ENCODE data around the gene POTEH.
"Not testable (repeated sequence)": the region's sequence is repeated elsewhere in the genome, so short reads cannot be mapped to it uniquely, and the experiment has no call there.

POTEH gene

DNA sequence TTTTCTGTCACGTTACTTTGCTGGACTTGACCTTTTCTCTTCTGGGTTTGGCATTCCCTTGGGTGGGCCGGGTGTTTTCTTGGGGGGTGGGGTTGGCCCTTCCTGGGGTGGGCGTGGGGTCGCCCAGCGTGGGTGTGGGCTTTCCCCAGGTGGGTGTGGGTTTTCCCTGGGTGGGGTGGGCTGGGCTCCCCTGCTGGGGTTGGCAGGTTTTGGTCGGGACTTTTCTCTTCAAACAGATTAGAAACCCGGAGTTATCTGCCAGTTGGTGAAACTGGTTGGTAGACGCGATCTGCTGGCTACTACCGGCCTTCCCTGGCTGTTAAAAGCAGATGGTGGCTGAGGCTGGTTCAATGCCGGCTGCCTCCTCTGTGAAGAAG is at the start of gene POTEH:
POTEH (plus strand) TSS at position 278 of the 377 bp plus-strand sequence; CDS start at position 330, 52 bp downstream.
- not testable (repeated sequence) for H3K27me3 Mint-ChIP-seq; H3K4me1 Mint-ChIP-seq (ENCODE audit: low read depth); H3K27ac Mint-ChIP-seq; H3K4me3 Mint-ChIP-seq; H3K36me3 Mint-ChIP-seq (ENCODE audit: low read depth); H3K9me3 Mint-ChIP-seq

DNA sequence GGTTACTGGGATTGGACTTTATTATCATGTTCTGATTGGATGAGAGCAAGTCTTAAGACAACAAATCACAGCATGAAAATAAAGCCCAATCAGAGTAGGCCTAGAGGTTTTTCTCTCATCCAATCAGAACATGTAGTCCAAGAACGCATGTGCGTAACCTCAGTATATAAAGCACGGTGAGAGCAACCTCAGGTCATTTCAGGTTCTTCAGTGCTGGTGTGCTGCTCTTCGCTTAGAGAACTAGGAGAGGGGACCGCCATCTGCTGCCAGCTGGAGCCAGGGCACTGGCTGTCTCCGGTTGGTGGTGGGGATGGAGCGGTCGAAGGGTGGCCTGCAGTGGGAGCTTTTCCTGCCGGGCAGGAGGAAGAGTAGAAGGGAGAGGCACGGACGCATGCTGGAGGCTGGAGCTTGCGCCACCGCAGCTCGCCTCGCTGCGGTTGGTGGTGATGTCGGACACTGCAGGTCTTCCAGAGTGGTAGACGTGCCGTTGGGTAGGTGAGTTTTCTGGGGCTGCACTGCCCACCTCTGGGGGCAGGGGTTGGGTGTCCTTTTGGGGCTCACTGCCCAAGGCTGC is 47.5 kb upstream of the POTEH start:
- H3K9me3 Mint-ChIP-seq; H3K4me3 Mint-ChIP-seq; H3K27me3 Mint-ChIP-seq; H3K4me1 Mint-ChIP-seq (ENCODE audit: low read depth); H3K27ac Mint-ChIP-seq; H3K36me3 Mint-ChIP-seq (ENCODE audit: low read depth): not testable (repeated sequence)

DNA sequence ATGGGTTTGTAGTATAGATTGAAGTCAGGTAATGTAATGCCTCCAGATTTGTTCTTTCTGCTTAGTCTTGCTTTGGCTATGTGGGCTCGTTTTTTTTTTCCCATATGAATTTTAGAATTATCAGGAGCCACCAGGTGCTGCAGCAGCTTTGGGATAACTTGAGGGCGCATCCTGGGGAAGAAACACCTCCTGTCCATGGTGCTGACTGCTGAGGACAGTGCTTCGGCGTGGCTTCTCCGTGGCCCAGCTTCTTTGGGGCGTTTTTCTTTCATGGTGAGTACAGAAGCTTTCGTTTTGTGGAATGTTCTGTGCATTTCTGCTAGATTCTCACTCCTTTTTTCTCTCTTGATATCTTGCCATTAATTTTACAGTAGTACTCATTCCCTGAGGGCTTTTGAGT is 37.9 kb upstream of the POTEH start:
- not testable (repeated sequence) for H3K9me3 Mint-ChIP-seq; H3K36me3 Mint-ChIP-seq (ENCODE audit: low read depth); H3K27me3 Mint-ChIP-seq; H3K4me1 Mint-ChIP-seq (ENCODE audit: low read depth); H3K4me3 Mint-ChIP-seq; H3K27ac Mint-ChIP-seq

DNA sequence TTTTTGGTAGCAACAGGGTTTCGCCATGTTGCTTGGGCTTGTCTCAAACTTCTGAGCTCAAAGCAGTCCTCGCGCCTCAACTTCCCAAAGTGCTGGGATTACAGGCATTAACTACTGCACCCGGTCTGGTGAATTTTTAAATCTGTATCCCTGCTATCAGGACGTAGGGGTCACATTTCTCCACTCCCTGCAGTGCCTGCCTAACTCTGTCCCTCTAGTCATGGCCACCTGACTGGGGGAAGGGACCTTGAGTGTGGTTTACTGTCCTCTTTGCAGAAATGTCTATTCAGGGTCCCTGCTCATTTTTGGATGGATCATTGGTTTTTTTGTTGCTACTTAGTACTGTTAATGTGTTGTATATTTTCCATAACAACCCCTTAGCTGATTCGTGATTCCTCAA is 37.1 kb upstream of the POTEH start:
- not testable (repeated sequence) for H3K4me3 Mint-ChIP-seq; H3K36me3 Mint-ChIP-seq (ENCODE audit: low read depth); H3K27me3 Mint-ChIP-seq; H3K27ac Mint-ChIP-seq; H3K4me1 Mint-ChIP-seq (ENCODE audit: low read depth); H3K9me3 Mint-ChIP-seq

DNA sequence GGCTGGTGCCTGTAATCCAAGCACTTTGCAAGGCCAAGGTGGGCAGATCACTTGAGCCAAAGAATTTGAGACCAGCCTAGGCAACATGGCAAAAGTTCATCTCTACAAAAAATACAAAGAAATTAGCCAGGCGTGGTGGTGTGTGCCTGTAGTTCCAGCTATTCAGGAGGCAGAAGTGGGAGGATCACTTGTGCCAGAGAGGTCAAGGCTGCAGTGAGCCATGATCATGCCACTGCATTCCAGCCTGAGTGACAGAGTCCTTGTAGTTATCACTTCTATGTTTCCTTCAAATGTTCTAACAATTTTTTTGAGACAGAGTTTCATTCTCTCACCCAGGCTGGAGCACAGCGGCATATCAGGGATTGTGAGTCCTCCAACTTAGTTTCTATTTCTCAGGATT is 36.6 kb upstream of the POTEH start:
- H3K27me3 Mint-ChIP-seq; H3K36me3 Mint-ChIP-seq (ENCODE audit: low read depth); H3K4me1 Mint-ChIP-seq (ENCODE audit: low read depth); H3K9me3 Mint-ChIP-seq; H3K4me3 Mint-ChIP-seq; H3K27ac Mint-ChIP-seq: not testable (repeated sequence)

DNA sequence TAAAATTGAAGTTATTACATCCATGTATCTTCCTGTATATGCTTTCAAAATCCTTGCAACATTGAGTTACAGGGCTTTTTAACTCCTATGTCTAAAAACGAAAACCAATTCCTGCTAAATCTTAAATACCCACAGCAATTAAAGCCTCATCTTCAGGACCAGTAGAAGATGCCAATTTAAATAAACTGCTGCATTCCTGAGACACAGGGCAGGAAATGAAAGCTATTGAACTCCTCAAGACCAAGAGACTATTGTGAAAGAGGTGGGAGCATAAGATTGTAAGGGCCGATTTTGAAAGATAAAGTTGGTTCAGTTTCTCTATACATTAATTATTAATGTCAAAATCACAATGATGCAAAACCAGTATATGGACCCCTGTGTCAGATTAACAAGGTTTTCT is 28.7 kb upstream of the POTEH start:
- not testable (repeated sequence) for H3K4me1 Mint-ChIP-seq (ENCODE audit: low read depth); H3K27ac Mint-ChIP-seq; H3K9me3 Mint-ChIP-seq; H3K27me3 Mint-ChIP-seq; H3K36me3 Mint-ChIP-seq (ENCODE audit: low read depth); H3K4me3 Mint-ChIP-seq

DNA sequence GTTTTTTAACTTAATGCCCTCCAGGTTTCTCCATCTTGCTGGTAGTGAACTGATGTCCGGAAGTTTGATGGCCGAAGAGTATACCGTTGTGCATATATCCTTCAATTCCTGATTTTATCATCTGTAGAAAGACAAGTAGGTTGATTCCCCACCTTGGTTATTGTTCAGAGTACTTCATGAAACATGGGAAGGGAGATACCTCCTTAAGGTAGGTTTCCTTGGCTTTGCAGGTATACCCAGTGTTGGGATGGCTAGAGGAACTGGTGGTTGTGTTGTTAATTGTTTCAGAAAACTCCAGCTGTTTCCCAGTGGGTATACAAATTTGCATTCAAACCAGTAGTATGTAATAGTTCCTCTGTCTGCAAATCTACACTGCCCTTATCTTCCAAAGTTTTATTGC is 25.1 kb upstream of the POTEH start:
- not testable (repeated sequence) for H3K36me3 Mint-ChIP-seq (ENCODE audit: low read depth); H3K27me3 Mint-ChIP-seq; H3K27ac Mint-ChIP-seq; H3K4me3 Mint-ChIP-seq; H3K9me3 Mint-ChIP-seq; H3K4me1 Mint-ChIP-seq (ENCODE audit: low read depth)

DNA sequence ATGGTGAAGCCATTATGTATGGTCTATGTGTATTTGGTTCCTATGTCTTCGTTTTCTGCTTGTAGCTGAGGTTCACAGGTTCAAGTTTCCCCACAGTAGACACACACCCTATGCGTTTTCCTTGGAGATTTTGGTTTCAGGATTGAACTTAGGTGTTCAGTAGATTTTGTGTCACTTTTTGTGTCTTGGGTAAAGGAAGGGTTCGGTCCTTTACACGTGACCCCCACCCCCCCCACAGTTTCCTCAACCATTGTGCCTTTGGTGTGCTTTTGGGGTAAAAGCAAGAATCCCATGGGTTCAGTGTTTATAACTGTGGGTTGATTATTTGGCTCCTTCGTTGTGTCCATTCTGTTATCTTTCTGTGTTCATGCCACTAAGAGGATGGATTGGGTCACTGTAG is 24.3 kb upstream of the POTEH start:
- H3K4me1 Mint-ChIP-seq (ENCODE audit: low read depth); H3K36me3 Mint-ChIP-seq (ENCODE audit: low read depth); H3K27me3 Mint-ChIP-seq; H3K27ac Mint-ChIP-seq; H3K9me3 Mint-ChIP-seq; H3K4me3 Mint-ChIP-seq: not testable (repeated sequence)

DNA sequence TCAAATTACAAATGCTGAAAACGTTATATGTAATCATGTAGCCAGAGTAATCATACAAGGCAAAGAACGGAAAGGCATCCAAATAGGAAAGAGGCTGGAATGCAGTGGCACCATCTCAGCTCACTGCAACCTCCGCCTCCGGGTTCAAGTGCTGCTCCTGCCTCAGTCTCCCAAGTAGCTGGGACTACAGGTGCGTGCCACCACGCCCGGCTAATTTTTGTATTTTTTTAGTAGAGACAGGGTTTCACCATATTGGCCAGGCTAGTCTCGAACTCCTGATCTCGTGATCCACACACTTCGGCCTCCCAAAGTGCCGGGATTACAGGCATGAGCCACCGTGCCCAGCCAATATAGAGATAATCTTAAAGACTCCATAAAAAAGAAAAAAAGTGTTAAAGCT is 20.4 kb upstream of the POTEH start:
- H3K4me3 Mint-ChIP-seq; H3K4me1 Mint-ChIP-seq (ENCODE audit: low read depth); H3K36me3 Mint-ChIP-seq (ENCODE audit: low read depth); H3K9me3 Mint-ChIP-seq; H3K27me3 Mint-ChIP-seq; H3K27ac Mint-ChIP-seq: not testable (repeated sequence)

DNA sequence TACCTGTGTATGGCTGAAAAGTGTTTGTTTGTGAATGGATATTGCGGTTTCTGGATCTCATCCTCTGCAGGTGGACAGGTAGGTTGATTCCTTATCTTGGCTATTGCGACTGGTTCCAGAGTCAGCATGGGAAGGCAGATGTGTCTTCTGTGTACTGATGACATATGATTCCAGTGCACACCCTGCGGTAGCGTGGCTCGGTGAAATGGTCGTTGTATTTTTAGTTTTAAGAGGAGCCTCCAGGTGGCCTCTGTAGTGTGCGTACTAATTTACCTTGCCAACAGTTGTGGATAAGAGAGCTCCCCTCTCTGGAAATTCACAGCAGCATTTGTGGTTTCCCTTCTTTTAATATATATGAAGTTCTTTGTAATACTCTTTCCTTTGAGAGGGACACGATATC is 10.1 kb upstream of the POTEH start:
- H3K9me3 Mint-ChIP-seq; H3K27me3 Mint-ChIP-seq; H3K4me3 Mint-ChIP-seq; H3K36me3 Mint-ChIP-seq (ENCODE audit: low read depth); H3K4me1 Mint-ChIP-seq (ENCODE audit: low read depth); H3K27ac Mint-ChIP-seq: not testable (repeated sequence)

DNA sequence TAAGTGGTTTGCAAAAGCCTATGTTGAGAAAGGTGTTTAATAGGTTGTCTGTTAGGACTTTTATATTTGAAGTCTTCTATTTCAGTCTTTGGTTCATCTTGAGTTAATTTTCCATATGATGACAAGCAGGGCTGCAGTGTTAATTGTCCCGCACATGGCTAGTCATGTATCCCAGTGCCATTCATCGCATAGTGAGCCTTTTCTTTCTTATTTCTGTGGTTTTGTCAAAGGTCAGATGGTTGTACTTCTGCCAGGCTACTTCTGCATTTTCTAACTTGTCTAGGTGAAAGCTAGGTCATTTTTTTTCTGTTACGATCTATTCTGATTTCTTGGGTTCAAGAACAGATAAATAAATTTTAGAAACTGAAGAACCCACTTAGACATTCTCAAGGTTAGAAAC is 5.7 kb upstream of the POTEH start:
- H3K4me3 Mint-ChIP-seq, result not testable (repeated sequence)

DNA sequence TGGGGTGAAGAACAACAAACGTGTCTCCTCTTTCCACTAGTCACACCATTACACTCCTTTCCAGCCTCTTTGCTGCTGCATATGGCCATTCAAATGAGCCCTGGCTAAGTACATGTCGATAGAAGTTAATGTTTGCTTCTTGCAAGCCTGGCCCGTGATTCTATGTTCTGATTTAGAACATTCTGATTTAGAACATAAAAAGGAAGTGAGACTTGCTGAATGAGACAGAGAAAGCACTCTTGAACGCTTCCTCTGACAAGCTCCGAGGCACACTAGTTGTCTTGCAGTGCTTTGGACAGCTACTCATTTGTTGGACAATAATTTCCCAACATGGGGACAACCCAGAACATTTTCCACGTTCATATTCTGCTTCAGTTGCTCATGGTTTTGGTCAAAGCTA is 5.1 kb upstream of the POTEH start:
- H3K27me3 Mint-ChIP-seq; H3K27ac Mint-ChIP-seq; H3K36me3 Mint-ChIP-seq (ENCODE audit: low read depth); H3K4me3 Mint-ChIP-seq; H3K9me3 Mint-ChIP-seq; H3K4me1 Mint-ChIP-seq (ENCODE audit: low read depth): not testable (repeated sequence)

More for the DNA sequence above, 5.7 kb upstream of the POTEH start:
- H3K36me3 Mint-ChIP-seq (ENCODE audit: low read depth); H3K27ac Mint-ChIP-seq; H3K9me3 Mint-ChIP-seq; H3K27me3 Mint-ChIP-seq; H3K4me1 Mint-ChIP-seq (ENCODE audit: low read depth): not testable (repeated sequence)

DNA sequence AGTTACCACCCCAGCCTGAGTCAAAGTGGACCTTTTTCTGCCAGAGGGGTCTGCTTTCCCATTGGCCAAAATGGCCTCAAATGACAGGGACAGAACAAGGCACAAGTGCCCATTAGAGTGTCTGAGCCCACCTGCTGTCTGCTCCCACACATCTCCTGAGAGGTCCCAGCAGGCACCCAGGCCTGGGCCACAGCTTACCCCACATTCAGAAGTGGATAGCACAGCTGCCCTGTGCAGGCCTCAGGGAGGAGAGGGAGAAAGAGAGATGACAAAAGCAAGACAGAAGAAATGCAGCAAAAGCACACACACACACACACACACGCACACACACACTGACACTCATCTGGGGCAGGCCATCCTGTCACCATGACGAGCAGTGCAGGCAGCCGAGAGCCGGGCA is 4.2 kb upstream of the POTEH start:
- not testable (repeated sequence) for H3K9me3 Mint-ChIP-seq; H3K4me1 Mint-ChIP-seq (ENCODE audit: low read depth); H3K36me3 Mint-ChIP-seq (ENCODE audit: low read depth); H3K27me3 Mint-ChIP-seq; H3K27ac Mint-ChIP-seq; H3K4me3 Mint-ChIP-seq

DNA sequence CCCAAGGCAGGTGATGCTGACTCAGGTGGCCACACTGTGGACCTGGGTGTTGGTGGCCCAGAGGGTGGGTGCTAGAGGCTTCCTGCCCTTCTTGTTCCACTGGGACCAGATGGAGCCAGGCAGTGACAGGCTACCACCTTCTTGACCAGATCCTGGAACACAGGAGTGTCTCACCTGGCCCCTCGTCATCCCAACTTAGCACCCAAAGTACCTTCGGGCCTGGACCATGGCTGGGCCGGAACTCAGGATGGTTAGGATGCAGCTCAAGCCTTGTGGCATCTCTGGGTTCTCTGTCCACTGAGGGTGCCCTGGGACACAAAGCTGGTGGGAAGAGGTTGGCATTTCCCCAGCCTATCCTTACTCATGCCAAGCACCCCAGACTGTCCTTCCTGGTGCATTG is 2.7 kb upstream of the POTEH start:
- not testable (repeated sequence) for H3K27me3 Mint-ChIP-seq; H3K27ac Mint-ChIP-seq; H3K36me3 Mint-ChIP-seq (ENCODE audit: low read depth); H3K4me3 Mint-ChIP-seq; H3K4me1 Mint-ChIP-seq (ENCODE audit: low read depth); H3K9me3 Mint-ChIP-seq

DNA sequence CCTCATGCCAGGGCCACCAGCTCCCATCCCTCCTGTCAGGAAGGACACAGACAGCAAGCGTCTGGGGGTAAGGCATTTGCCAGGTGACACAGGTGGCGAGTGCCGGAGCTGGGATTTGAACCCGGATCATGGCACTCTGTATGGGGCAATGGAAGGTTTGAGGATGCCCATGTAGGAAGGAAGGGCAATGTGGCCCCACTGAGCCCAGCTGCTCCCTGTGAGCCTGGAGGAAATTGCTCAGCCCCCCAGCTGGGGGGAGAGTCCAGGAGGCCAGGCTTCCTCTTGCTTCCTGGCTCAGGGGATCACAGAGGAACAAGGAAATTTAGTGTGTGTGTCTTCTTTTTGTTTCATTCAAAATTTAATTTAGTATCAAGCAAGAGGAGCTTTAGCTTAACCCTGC is 2.1 kb upstream of the POTEH start:
- not testable (repeated sequence) for H3K9me3 Mint-ChIP-seq; H3K4me1 Mint-ChIP-seq (ENCODE audit: low read depth); H3K27ac Mint-ChIP-seq; H3K4me3 Mint-ChIP-seq; H3K27me3 Mint-ChIP-seq; H3K36me3 Mint-ChIP-seq (ENCODE audit: low read depth)

DNA sequence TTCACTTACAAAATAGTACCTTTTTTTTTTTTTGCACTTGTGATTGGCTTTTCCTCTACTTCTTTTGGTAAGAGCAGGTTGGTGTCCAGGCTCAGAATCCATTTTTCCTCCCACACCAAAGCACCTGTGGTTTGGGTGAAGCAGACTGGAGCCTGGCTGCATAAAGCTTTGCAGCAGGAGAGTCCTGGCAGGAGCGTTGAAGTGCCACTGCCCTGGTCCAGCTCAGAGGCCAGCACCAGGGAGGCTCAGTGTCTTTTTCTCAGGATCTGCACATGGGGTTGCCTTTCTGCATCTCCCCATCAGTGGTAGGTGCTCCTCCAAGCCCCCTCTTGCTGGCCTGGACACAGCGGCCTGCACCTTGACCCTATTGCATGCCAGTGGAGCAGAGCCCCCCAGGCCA is 1.7 kb upstream of the POTEH start:
- H3K9me3 Mint-ChIP-seq; H3K4me3 Mint-ChIP-seq; H3K36me3 Mint-ChIP-seq (ENCODE audit: low read depth); H3K27me3 Mint-ChIP-seq; H3K27ac Mint-ChIP-seq; H3K4me1 Mint-ChIP-seq (ENCODE audit: low read depth): not testable (repeated sequence)

DNA sequence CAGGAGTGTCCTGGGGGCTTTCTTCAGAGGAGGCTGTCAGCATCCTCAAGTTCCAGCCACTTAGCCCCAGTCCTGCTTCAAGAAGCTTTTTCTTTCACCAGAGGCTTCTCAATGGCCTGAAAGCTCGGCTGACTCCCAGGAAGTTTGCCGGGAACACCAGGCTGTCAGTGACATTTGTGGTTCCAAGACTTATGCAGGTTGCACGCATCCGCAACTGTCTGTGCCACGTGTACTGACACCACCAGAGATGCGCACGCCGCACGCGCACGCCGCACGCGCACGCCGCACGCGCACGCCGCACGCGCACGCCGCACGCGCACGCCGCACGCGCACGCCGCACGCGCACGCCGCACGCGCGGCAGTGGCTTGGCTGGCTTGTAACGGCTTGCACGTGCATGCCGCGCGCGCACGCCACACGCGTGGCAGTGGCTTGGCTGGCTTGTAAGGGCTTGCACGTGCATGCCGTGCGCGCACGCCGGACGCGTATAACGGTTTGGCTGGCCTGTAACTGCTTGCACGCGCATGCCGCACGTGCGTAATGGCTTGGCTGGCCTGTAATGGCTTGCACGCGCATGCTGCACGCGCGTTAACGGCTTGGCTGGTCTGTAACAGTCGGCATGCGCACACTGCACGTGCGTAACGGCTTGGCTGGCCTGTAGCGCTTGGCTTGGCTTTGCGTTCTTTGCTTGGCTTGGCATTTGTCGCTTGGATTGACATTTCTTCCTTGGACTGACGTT is 646 bp upstream of the POTEH start:
- not testable (repeated sequence) for H3K9me3 Mint-ChIP-seq; H3K4me3 Mint-ChIP-seq; H3K4me1 Mint-ChIP-seq (ENCODE audit: low read depth); H3K27me3 Mint-ChIP-seq; H3K27ac Mint-ChIP-seq; H3K36me3 Mint-ChIP-seq (ENCODE audit: low read depth)

All from stimulated activated naive CD8-positive, alpha-beta T cell treated with anti-CD3 and anti-CD28 coated beads, Interleukin-15, Interleukin-2, amounts not matched to agents 100 ng/mL and 50 ng/mL, for 24 hours (primary cell).